ENCODE data around the gene SERINC4. TPM values are rescaled to one million over a fixed set of nuclear protein-coding genes. Genes with fewer than 3 reads are reported as not detected.

Gene SERINC4
- total and polyA plus RNA-seq, 8 donors: 0.10 to 0.31 (median 0.17) TPM; not detected in 4

- peak overlapping the region; percentile 52 to 71 for H3K4me3 ChIP-seq
- H3K4me1 ChIP-seq: peaks cover 0 to 23% of the 10 kb centered on the region in 2 donors
- intact Hi-C loops (cut with DNase I): no loop called here
- peak; percentile 72 to 92 (median 78) for DNase-seq
- no peaks in the 10 kb centered on the region for H3K9me3 ChIP-seq
- no peaks in the 10 kb centered on the region for H3K27me3 ChIP-seq
- peak; percentile 79 for ATAC-seq
- H3K36me3 ChIP-seq: peaks cover 0 to 22% of the 10 kb centered on the region in 2 donors
- peak; percentile 55 to 71 for TF ChIP-seq CTCF (IDR thresholded peaks at IDR 0.05)
- H3K27ac ChIP-seq: peak overlapping the region; percentile 90 to 92
Measured at GRCh38 chr15:43777267-43777914, 22.6 kb downstream of the SERINC4 start.

DNA sequence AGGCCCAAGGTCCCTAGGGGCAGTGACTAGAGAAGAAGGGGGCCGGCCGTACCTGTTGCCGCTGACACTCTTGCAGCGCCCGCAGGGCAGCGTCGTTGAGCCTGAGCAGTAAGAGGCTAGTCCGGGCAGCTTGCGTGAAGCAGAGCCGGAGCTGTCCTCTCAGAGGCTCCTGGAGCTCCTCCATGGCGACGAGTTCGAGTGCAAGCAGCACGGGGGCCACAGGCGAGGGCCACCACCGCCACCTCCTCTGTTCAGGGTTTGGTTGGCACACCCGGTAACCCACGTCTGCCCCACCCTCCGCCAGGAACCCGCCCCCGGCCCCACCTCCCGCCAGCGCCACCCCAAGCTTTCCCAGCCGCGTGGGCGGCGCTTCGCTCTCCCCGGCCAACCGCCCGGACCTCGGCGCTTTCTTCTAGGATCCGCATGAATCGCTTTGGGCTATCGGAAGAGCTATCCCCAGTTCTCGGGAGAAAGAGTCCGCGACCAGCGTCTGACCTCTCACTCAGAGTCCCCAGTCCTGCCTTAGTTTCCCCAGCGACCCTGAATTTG lies 23.2 kb downstream of the SERINC4 start, which contains the start of gene ELL3:
ELL3 (minus strand) TSS at position 249 of the 549 bp plus-strand sequence; CDS start at position 184, 65 bp downstream.
- H3K36me3 ChIP-seq: peaks cover 0 to 28% of the 10 kb centered on the region in 2 donors
- no peaks in the 10 kb centered on the region for H3K27me3 ChIP-seq
- peak within 1 kb of the TSS; percentile 90 to 92 for H3K27ac ChIP-seq
- peak; percentile 92 for ATAC-seq
- no peaks in the 10 kb centered on the region for H3K9me3 ChIP-seq
- DNase-seq: peak; percentile 68 to 96 (median 81)
- H3K4me3 ChIP-seq: peak within 1 kb of the TSS; percentile 52 to 71
- no peak for TF ChIP-seq CTCF (IDR thresholded peaks at IDR 0.05)
- H3K4me1 ChIP-seq: peaks cover 0 to 27% of the 10 kb centered on the region in 2 donors
- intact Hi-C loops (cut with DNase I): no loop called here

GRCh38 chr15:43776101-43776717 lies 23.8 kb downstream of the SERINC4 start:
- intact Hi-C loops (cut with DNase I): no loop called here
- TF ChIP-seq CTCF (IDR thresholded peaks at IDR 0.05): no peak
- DNase-seq: peak in 3 of 4 donors; percentile 16 to 80 (median 56)

DNA sequence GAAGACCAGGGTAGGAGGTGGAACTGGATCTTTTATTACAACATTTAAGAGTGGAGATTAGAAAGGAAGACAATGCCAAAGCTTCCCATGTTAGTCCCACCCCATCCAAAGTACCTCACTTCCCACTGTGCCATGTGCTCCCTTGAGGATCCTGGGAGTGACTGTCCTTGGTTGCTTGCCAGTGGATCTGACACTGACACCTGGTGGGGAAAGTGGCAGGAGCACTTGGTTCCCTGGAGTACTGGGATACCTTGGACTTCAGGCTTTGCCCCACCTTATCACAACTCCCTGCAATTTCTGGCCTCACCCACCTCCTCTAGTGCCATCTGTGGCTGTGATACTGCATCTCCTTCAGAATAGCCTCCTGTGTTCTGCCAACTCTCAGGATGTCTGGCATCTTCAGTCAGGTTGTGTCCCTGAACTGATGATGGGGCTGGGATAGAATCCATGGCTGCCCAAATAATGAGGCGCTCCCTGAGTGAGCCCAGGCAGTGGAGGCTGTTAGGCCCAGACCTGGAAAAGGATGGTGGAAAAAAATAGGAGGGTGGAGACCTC lies 24.5 kb downstream of the SERINC4 start:
- H3K9me3 ChIP-seq: no peaks in the 10 kb centered on the region
- H3K27me3 ChIP-seq: no peaks in the 10 kb centered on the region
- peak; percentile 24 for ATAC-seq
- TF ChIP-seq CTCF (IDR thresholded peaks at IDR 0.05): peak in 1 of 2 donors; percentile 12
- intact Hi-C loops (cut with DNase I): no loop called here
- H3K27ac ChIP-seq: peak overlapping the region; percentile 37 to 92
- H3K36me3 ChIP-seq: peaks cover 0 to 41% of the 10 kb centered on the region in 2 donors
- H3K4me1 ChIP-seq: peaks cover 0 to 38% of the 10 kb centered on the region in 2 donors
- DNase-seq: peak in 1 of 4 donors; percentile 54
- peak overlapping the region in 1 of 2 donors; percentile 71 for H3K4me3 ChIP-seq

More at GRCh38 chr15:43776101-43776717, 23.8 kb downstream of the SERINC4 start:
- Histone ChIP-seq H3K9me3 (no peaks in the 10 kb centered on the region), H3K27ac (peak overlapping the region; percentile 90 to 92), H3K36me3 (peaks cover 0 to 33% of the 10 kb centered on the region in 2 donors), H3K27me3 (no peaks in the 10 kb centered on the region), H3K4me1 (peaks cover 0 to 32% of the 10 kb centered on the region in 2 donors), H3K4me3 (peak overlapping the region; percentile 52 to 71)
- ATAC-seq: peak; percentile 39
